Endothelial cell of hepatic sinusoid (primary cell): Measurements from ENCODE around the gene RPN1.
"Not testable (repeated sequence)": the region's sequence is repeated elsewhere in the genome, so short reads cannot be mapped to it uniquely, and the experiment has no call there.

Experiments used
- in situ Hi-C: cut with HindIII; loops from 2 replicates; pipeline ENCODE4 v1.10.0; 2017; ENCODE audit warnings: low sequenced_read_pairs

Gene RPN1

GRCh38 chr3:128650096-128651050 is at the start of gene RPN1:
Gene RPN1, minus strand, starts transcription at chr3:128650818. Its CDS starts 18 bp downstream, at chr3:128650800.
- in situ Hi-C loops: no loop called here

- in situ Hi-C loops: loop anchor here (5.0 kb wide), 1 partner anchor 99 kb away; no protein-coding TSS in a partner anchor
These were observed 47.8 kb upstream of the RPN1 start for GRCh38 chr3:128698211-128699047.

GRCh38 chr3:128697341-128697740 is 46.7 kb upstream of the RPN1 start:
- in situ Hi-C loops: loop anchor here (5.0 kb wide), 1 partner anchor 100 kb away; no protein-coding TSS in a partner anchor

- in situ Hi-C loops: no loop called here
These were observed 43.1 kb upstream of the RPN1 start for GRCh38 chr3:128693696-128694095.

GRCh38 chr3:128689060-128689459 is 38.4 kb upstream of the RPN1 start:
- in situ Hi-C loops: loop anchor here (5.0 to 10.0 kb wide), 2 partner anchors 72 to 226 kb away; no protein-coding TSS in a partner anchor

- in situ Hi-C loops: loop anchor here (5.0 to 10.0 kb wide), 2 partner anchors 69 to 228 kb away; no protein-coding TSS in a partner anchor
These were observed 35.8 kb upstream of the RPN1 start for GRCh38 chr3:128686465-128686864.

GRCh38 chr3:128684986-128685726 is 34.5 kb upstream of the RPN1 start:
- in situ Hi-C loops: loop anchor here (5.0 to 10.0 kb wide), 2 partner anchors 68 to 230 kb away; no protein-coding TSS in a partner anchor

GRCh38 chr3:128683957-128684356 is 33.3 kb upstream of the RPN1 start:
- in situ Hi-C loops: loop anchor here (10.0 kb wide), 1 partner anchor 231 kb away; no protein-coding TSS in a partner anchor

GRCh38 chr3:128681369-128681829 is 30.8 kb upstream of the RPN1 start:
- in situ Hi-C loops: loop anchor here (10.0 kb wide), 1 partner anchor 233 kb away; no protein-coding TSS in a partner anchor

- in situ Hi-C loops: loop anchor here (10.0 kb wide), 1 partner anchor 234 kb away; no protein-coding TSS in a partner anchor
These were observed 30.2 kb upstream of the RPN1 start for GRCh38 chr3:128680603-128681368.

- in situ Hi-C loops: no loop called here
These were observed 28.7 kb upstream of the RPN1 start for GRCh38 chr3:128679338-128679737.

- in situ Hi-C loops: not testable (repeated sequence)
These were observed 25.2 kb upstream of the RPN1 start for GRCh38 chr3:128675802-128676201.

- in situ Hi-C loops: no loop called here
These were observed 23.7 kb upstream of the RPN1 start for GRCh38 chr3:128674161-128674784.

- in situ Hi-C loops: no loop called here
These were observed 17.0 kb upstream of the RPN1 start for GRCh38 chr3:128667641-128668040.

- in situ Hi-C loops: no loop called here
These were observed 14.9 kb upstream of the RPN1 start for GRCh38 chr3:128665362-128666021.

- in situ Hi-C loops: no loop called here
These were observed 12.5 kb upstream of the RPN1 start for GRCh38 chr3:128663151-128663550.

- in situ Hi-C loops: no loop called here
These were observed 4.9 kb upstream of the RPN1 start for GRCh38 chr3:128655531-128655930.
